ENCODE results near the gene NR2E3.

NR2E3 gene

DNA sequence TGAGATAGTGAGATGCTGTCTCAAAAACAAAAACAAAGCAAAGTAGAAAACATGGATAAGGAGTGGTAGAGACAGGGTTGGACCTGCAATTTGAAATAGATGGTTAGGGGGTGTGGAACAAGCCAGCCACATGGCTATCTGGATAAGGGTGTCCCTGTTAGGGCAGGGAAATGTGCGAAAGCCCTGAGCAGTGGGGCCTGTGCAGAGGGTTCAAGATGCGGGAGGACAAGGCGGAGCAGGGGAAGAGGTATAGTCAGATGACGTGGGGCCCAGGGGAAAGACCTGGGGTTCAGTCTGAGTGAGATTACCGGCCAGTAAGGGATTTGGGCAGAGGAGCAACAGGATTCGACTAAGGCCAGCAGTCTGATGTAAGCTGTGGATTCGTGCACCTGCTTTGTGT, 18.4 kb upstream of the NR2E3 start:
- Histone ChIP-seq H3K36me3 (ENCODE audit: control insufficient read depth, insufficient read depth, low read length) (no peaks in the 10 kb centered on the region), H3K4me3 (ENCODE audit: extremely low read depth, insufficient read depth, low read length, poor library complexity, severe bottlenecking) (no peak overlapping the region), H3K27ac (ENCODE audit: low read depth, low read length, severe bottlenecking) (no peak overlapping the region), H3K9me3 (ENCODE audit: control insufficient read depth, low read length) (no peaks in the 10 kb centered on the region), H3K4me1 (ENCODE audit: control insufficient read depth, insufficient read depth, low read length, poor library complexity, severe bottlenecking) (no peaks in the 10 kb centered on the region)
- 93 to 95% methylated on average over 6 to 7 of the region's 7 CpGs for whole genome bisulfite sequencing, 2 experiments (ENCODE audit: insufficient coverage in 2 of 2)

DNA sequence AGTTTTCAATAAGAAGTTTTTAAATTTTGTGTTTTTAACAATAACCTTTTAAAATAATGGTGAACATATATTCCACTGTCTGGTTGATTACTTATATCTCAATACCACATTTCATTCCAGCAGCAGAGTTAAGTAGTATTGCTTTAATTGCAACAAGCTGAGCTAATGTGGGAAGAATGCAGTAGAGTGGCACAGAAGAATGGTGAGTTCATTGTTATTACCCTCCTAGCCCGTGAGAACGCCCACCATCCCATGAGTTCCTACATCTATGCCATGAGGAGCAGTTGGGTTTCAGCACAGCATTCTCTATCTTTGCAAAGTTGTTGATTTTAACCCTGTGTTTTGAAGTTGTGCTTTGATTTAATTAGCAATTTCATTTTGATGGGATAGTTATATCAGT, 17.8 kb upstream of the NR2E3 start:
- Histone ChIP-seq H3K4me1 (ENCODE audit: control insufficient read depth, insufficient read depth, low read length, poor library complexity, severe bottlenecking) (no peaks in the 10 kb centered on the region), H3K36me3 (ENCODE audit: control insufficient read depth, insufficient read depth, low read length) (no peaks in the 10 kb centered on the region), H3K4me3 (ENCODE audit: extremely low read depth, insufficient read depth, low read length, poor library complexity, severe bottlenecking) (no peak overlapping the region), H3K9me3 (ENCODE audit: control insufficient read depth, low read length) (no peaks in the 10 kb centered on the region), H3K27ac (ENCODE audit: low read depth, low read length, severe bottlenecking) (no peak overlapping the region)
- no CpG with 5 or more reads among the region's 2 CpGs for WGBS, 2 experiments (ENCODE audit: insufficient coverage in 2 of 2)

DNA sequence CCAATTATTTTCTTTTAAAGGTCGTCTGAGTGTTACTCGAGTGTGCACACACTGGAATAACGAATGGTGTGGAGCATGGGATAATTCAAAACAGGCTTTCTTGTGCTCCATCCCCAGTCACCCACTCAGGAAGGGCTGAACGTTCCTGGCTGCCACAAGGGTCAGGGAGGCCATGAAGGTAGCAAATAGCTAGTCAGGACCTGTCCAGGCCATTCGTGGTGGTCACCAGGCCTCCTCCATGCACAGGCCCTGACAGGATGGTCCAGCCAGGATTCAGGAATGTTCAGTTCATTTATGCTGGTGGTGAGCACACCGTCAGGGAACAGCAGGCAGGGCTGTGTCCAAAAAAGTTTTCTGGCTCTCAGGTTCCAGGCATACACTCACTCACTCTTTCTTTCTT, 11.7 kb upstream of the NR2E3 start:
- Histone ChIP-seq H3K36me3 (ENCODE audit: control insufficient read depth, insufficient read depth, low read length) (no peaks in the 10 kb centered on the region), H3K4me1 (ENCODE audit: control insufficient read depth, insufficient read depth, low read length, poor library complexity, severe bottlenecking) (no peaks in the 10 kb centered on the region), H3K4me3 (ENCODE audit: extremely low read depth, insufficient read depth, low read length, poor library complexity, severe bottlenecking) (no peak overlapping the region), H3K9me3 (ENCODE audit: control insufficient read depth, low read length) (no peaks in the 10 kb centered on the region), H3K27ac (ENCODE audit: low read depth, low read length, severe bottlenecking) (no peak overlapping the region)
- WGBS, 2 experiments (ENCODE audit: insufficient coverage in 2 of 2) = 95% methylated on average over 5 to 6 of the region's 6 CpGs

DNA sequence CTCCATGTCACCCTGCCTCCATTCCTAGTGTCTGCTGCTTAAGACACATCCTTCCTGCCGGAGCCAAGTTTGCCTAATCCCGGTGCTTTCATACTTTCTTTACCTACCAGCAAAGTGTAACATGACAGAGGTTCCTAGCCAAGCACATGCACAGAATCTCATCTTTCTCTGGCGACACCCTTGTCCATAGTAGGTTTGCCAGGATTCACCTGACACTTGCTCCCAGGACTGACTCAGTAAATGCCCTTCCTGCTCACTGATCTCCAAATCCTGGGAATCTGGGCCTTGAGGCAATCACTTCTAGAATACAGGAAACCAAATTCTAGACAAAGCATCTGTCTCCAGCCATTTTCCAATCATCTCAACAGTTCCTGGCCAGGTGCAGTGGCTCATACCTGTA, 10.2 kb upstream of the NR2E3 start:
- H3K27ac ChIP-seq (ENCODE audit: low read depth, low read length, severe bottlenecking) = no peak overlapping the region
- H3K9me3 ChIP-seq (ENCODE audit: control insufficient read depth, low read length) = no peaks in the 10 kb centered on the region
- H3K4me3 ChIP-seq (ENCODE audit: extremely low read depth, insufficient read depth, low read length, poor library complexity, severe bottlenecking) = no peak overlapping the region
- whole genome bisulfite sequencing, 2 experiments (ENCODE audit: insufficient coverage in 2 of 2) = 82 to 100% methylated on average over 3 of the region's 3 CpGs
- H3K4me1 ChIP-seq (ENCODE audit: control insufficient read depth, insufficient read depth, low read length, poor library complexity, severe bottlenecking) = peaks cover 4% of the 10 kb centered on the region
- no peaks in the 10 kb centered on the region for H3K36me3 ChIP-seq (ENCODE audit: control insufficient read depth, insufficient read depth, low read length)

DNA sequence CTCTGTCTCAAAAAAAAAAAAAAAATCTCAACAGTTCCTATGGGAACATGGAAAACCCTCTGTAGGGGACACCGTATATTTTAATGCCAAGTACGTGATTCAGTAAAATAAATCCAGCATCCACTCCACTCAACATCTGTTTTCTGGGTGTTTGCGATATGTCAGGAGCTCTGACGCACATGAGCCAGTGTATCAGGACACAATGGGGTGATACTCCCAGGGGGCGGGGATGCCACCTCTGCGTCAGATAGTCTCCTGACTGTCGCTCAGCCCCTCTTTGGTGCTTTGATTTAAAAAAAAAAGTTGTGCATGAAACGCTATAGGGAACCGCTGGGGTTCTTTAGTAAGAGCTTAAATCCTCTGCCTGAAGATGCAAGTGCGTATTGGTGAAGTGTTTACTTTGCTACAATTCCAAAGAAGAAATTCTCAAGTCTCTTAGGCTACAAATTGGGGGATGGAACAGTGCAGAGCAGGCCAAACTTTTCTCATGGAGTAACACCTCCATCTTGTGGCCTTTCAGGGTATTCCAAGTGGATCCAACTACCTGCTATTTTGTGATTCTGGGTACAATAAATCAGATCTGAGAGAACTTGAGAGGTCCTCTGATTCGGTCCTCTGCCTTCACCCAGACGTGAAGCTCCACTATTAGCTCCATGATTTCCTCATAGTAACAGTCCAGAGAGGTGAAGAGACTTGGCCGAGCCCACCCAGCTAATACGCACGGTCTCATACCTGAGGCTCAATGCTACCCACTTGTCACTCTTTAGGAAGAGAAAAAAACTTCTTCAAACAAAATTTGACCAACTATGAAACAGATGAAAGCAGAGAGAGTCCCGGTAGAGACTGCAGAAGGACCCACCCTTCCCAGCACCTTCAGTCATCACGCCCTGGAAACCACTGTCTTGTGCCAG, 9.3 kb upstream of the NR2E3 start:
- no peaks in the 10 kb centered on the region for H3K36me3 ChIP-seq (ENCODE audit: control insufficient read depth, insufficient read depth, low read length)

DNA sequence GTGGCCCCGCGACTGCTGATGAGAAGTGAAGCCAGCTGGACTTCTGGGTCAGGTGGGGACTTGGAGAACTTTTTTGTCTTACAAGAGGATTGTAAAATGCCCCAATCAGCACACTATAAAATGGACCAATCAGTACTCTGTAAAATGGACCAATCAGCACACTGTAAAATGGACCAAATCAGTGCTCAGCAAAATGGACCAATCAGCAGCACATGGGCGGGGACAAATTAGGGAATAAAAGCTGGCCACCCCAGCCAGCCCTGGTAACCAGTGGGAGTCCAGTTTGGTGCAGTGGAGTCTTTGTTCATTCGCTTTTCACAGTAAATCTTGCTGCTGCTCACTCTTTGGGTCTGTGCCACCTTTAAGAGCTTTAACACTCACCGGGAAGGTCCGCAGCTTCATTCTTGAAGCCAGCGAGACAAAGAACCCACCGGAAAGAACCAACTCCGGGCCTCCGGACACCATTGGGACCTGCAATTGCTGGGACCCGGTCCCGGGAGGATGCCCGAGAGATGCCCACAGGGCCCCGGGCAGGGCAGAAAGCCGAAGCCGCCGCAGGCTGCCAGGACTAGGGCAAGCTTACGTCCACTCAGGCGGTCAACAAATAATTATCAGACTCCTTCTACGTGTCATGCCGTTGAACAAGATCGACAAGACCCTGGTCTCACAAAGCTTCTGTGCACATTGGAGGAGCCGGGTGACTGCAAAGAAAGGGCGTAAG, 8.3 kb upstream of the NR2E3 start:
- Histone ChIP-seq H3K9me3 (ENCODE audit: control insufficient read depth, low read length) (no peaks in the 10 kb centered on the region), H3K36me3 (ENCODE audit: control insufficient read depth, insufficient read depth, low read length) (no peaks in the 10 kb centered on the region), H3K4me1 (ENCODE audit: control insufficient read depth, insufficient read depth, low read length, poor library complexity, severe bottlenecking) (peaks cover 13% of the 10 kb centered on the region), H3K27ac (ENCODE audit: low read depth, low read length, severe bottlenecking) (no peak overlapping the region), H3K4me3 (ENCODE audit: extremely low read depth, insufficient read depth, low read length, poor library complexity, severe bottlenecking) (no peak overlapping the region)
- 93 to 97% methylated on average over 21 to 22 of the region's 24 CpGs for WGBS, 2 experiments (ENCODE audit: insufficient coverage in 2 of 2)

More for the DNA sequence above, 9.3 kb upstream of the NR2E3 start:
- no peaks in the 10 kb centered on the region for H3K9me3 ChIP-seq (ENCODE audit: control insufficient read depth, low read length)
- peaks cover 4% of the 10 kb centered on the region for H3K4me1 ChIP-seq (ENCODE audit: control insufficient read depth, insufficient read depth, low read length, poor library complexity, severe bottlenecking)
- H3K27ac ChIP-seq (ENCODE audit: low read depth, low read length, severe bottlenecking) = no peak overlapping the region
- H3K4me3 ChIP-seq (ENCODE audit: extremely low read depth, insufficient read depth, low read length, poor library complexity, severe bottlenecking) = no peak overlapping the region
- WGBS, 2 experiments (ENCODE audit: insufficient coverage in 2 of 2) = 67 to 85% methylated on average over 9 to 16 of the region's 17 CpGs

DNA sequence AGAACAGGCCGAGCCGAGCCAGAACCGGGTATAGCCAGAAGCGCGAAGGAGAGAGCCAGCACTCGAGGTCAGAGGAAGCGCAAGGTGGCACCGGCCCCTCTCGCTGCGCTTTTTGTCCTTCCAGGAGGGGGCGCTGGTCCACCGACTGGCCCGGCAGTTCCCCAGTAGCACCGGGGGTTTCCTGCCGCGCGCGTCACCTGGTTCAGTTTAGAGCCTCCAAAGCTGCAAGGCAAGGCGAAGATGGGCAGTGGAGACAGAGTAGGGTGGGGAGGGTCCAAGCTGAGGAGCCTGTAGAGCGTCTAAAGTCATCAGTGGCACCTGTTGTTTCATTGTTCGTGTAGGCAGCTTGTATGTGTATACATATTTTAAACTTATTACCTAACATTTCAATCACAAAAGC, 7.6 kb upstream of the NR2E3 start:
- H3K4me1 ChIP-seq (ENCODE audit: control insufficient read depth, insufficient read depth, low read length, poor library complexity, severe bottlenecking) = peaks cover 20% of the 10 kb centered on the region
- 87 to 89% methylated on average over 15 to 19 of the region's 21 CpGs for WGBS, 2 experiments (ENCODE audit: insufficient coverage in 2 of 2)
- no peak overlapping the region for H3K27ac ChIP-seq (ENCODE audit: low read depth, low read length, severe bottlenecking)
- no peak overlapping the region for H3K4me3 ChIP-seq (ENCODE audit: extremely low read depth, insufficient read depth, low read length, poor library complexity, severe bottlenecking)
- no peaks in the 10 kb centered on the region for H3K9me3 ChIP-seq (ENCODE audit: control insufficient read depth, low read length)
- H3K36me3 ChIP-seq (ENCODE audit: control insufficient read depth, insufficient read depth, low read length) = no peaks in the 10 kb centered on the region

DNA sequence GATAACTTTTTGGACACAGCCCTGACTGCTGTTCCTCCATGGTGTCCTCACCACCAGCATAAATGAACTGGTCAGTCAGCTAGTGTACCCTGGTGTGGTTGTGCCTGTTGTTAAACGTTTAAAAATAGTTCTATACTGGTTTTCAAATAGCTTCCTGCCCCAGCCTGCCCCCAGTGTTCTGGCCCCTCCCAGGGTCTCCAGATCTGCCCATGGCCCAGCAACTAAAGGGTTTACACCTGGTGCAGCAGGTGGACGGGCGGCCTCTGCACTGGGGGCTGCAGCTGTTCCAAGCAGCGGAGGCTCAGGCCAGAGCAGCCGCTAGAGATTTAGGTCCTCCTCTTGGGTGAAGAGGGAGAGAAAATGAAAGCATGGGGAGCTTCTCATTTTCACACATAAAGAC, 6.1 kb upstream of the NR2E3 start:
- Histone ChIP-seq H3K27ac (ENCODE audit: low read depth, low read length, severe bottlenecking) (no peak overlapping the region), H3K4me1 (ENCODE audit: control insufficient read depth, insufficient read depth, low read length, poor library complexity, severe bottlenecking) (peaks cover 25% of the 10 kb centered on the region), H3K9me3 (ENCODE audit: control insufficient read depth, low read length) (no peaks in the 10 kb centered on the region), H3K36me3 (ENCODE audit: control insufficient read depth, insufficient read depth, low read length) (no peaks in the 10 kb centered on the region), H3K4me3 (ENCODE audit: extremely low read depth, insufficient read depth, low read length, poor library complexity, severe bottlenecking) (no peak overlapping the region)
- WGBS, 2 experiments (ENCODE audit: insufficient coverage in 2 of 2) = 79% methylated on average over 2 of the region's 5 CpGs; no CpG with 5 or more reads in 1 of the 2 experiments

DNA sequence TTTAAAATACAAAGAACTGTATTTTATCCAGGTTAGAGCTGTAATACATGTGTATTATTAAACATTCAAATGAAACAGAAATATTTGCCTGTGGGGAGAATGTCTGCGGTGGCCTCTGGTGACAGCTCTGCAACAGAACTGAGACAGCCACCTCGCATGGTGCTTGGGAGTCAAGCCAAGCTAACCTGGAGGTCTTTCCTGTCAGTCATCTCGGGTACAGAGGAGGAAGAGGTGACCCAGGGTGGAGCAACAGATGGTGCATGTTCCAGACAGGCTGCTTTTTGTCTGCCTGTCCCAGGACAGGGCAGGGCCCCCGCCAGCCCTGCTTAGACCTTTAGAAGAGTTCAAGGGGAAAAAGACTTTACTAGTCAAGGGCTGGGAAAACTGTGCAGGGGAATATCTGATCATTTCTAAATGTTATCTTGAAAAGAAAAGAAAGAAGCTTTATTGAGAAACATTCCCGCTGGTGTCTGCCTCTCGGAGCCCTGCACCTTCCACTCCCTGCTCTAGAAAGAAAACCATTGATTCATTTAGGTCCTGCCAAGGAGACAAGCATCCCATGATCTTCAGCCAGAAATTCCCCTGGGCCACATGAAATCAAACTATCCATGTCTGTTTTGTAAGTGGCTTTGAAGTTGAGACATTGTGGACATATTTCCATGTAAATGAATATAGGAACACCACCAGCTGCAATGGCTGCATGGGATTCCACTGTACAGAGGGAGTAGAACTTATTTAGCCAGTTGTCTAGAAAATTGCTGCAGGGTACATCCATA, 5.5 kb upstream of the NR2E3 start:
- 84 to 93% methylated on average over 4 to 6 of the region's 6 CpGs for WGBS, 2 experiments (ENCODE audit: insufficient coverage in 2 of 2)
- H3K27ac ChIP-seq (ENCODE audit: low read depth, low read length, severe bottlenecking) = no peak overlapping the region
- H3K36me3 ChIP-seq (ENCODE audit: control insufficient read depth, insufficient read depth, low read length) = no peaks in the 10 kb centered on the region
- H3K9me3 ChIP-seq (ENCODE audit: control insufficient read depth, low read length) = no peaks in the 10 kb centered on the region
- peaks cover 25% of the 10 kb centered on the region for H3K4me1 ChIP-seq (ENCODE audit: control insufficient read depth, insufficient read depth, low read length, poor library complexity, severe bottlenecking)
- H3K4me3 ChIP-seq (ENCODE audit: extremely low read depth, insufficient read depth, low read length, poor library complexity, severe bottlenecking) = no peak overlapping the region

DNA sequence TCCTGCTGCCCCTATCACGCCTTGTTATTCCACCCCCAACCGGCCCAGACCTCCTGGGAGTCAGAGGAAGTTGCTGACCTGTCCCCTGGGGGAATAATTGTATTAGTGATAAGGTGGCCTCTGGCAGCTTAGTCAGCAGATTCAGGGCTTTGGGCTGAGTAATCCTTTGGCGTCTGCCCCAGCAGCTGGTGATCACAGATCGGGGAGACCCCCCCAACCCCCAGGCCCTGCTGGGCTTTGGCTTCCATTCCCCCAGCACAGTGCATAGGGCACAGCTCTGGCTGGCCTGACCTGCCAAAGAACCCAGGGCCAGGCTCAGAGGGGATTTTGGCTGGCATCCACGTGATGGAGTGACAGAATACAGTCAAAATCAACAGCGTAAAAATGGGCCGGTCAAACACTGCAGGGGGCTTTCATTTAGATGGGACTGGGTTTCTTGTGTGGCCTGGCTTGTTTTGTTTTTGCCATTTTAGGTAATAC, 3.9 kb upstream of the NR2E3 start:
- no peaks in the 10 kb centered on the region for H3K36me3 ChIP-seq (ENCODE audit: control insufficient read depth, insufficient read depth, low read length)
- no peak overlapping the region for H3K27ac ChIP-seq (ENCODE audit: low read depth, low read length, severe bottlenecking)
- 14 to 16% methylated on average over 3 of the region's 7 CpGs for WGBS, 2 experiments (ENCODE audit: insufficient coverage in 2 of 2)
- H3K4me3 ChIP-seq (ENCODE audit: extremely low read depth, insufficient read depth, low read length, poor library complexity, severe bottlenecking) = no peak overlapping the region
- no peaks in the 10 kb centered on the region for H3K9me3 ChIP-seq (ENCODE audit: control insufficient read depth, low read length)
- H3K4me1 ChIP-seq (ENCODE audit: control insufficient read depth, insufficient read depth, low read length, poor library complexity, severe bottlenecking) = peaks cover 27% of the 10 kb centered on the region

Data from mesodermal cell (in vitro differentiated cells).